SJSA1 (cell line): ENCODE data around the gene KDM2A. TPM values are rescaled to one million over a fixed set of nuclear protein-coding genes. Genes with fewer than 3 reads are reported as not detected.

Experiments
- DNase-seq, 2 experiments: peaks; one replicate each; pipeline ENCODE4 v3.0.0-alpha.2; 2015 to 2020; ENCODE audit warnings: low spot score in 2 of 2, low read depth in 1 of 2
- H3K27ac ChIP-seq: fragments of 250-450 bp; sonication (Bioruptor Pico); 2 replicates; pipeline ENCODE4 v1.5.1; 2020; ENCODE audit warnings: mild to moderate bottlenecking, moderate library complexity
- H3K27me3 ChIP-seq: fragments of 250-450 bp; sonication (Bioruptor Pico); replicated peaks from 2 replicates; pipeline ENCODE4 v1.5.1; 2020; ENCODE audit warnings: mild to moderate bottlenecking, moderate library complexity
- H3K36me3 ChIP-seq: fragments of 250-450 bp; sonication (Bioruptor Pico); 2 replicates; pipeline ENCODE4 v1.5.1; 2020; ENCODE audit warnings: mild to moderate bottlenecking
- H3K4me1 ChIP-seq: fragments of 250-450 bp; sonication (Bioruptor Pico); replicated peaks from 2 replicates; pipeline ENCODE4 v1.6.1; 2021; ENCODE audit warnings: mild to moderate bottlenecking
- H3K4me3 ChIP-seq: fragments of 250-450 bp; sonication (Bioruptor Pico); 2 replicates; pipeline ENCODE4 v1.5.1; 2020; ENCODE audit warnings: mild to moderate bottlenecking
- H3K9me3 ChIP-seq: fragments of 250-450 bp; sonication (Bioruptor Pico); replicated peaks from 2 replicates; pipeline ENCODE4 v1.5.1; 2020; ENCODE audit warnings: mild to moderate bottlenecking
- total RNA-seq: library from RNA; depleted of rRNA; stranded (reverse); fragments of >200 nt; shearing (Covaris generic); gene quantifications from 2 replicates; pipeline ENCODE4 v1.2.3, GENCODE V29; 2014

KDM2A gene
- total RNA-seq, 1 experiment from 2014 or later: 41.2 TPM

DNA sequence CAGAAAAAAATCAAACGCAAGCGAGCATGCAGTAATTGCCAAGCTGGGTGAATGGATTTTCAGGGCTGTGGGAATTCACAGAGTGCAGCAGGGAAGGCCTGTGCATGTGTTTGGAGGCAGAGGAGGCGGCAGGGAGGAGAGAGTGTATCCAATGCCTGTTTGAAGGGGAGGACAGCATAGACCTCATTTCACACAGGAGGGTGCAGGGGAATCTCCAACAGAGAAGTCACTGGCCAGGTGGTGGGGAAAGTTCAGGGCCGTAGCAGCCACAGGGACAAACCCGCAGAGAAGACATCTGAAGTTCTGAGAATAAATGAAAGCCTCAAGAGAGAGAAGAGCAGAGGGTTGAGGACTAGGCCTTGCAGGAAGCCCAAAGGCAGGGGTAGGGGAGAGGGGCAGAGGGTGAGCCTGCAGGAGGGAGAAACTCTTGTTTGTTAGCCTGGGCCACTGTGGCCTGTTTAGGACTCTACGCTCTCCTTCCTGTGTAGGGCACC, 19.2 kb upstream of the KDM2A start:
- H3K4me3 ChIP-seq: no peak overlapping the region
- no peak for DNase-seq
- H3K4me1 ChIP-seq: no peaks in the 10 kb centered on the region
- no peaks in the 10 kb centered on the region for H3K27me3 ChIP-seq
- no peak overlapping the region for H3K27ac ChIP-seq
- no peaks in the 10 kb centered on the region for H3K9me3 ChIP-seq
- H3K36me3 ChIP-seq: no peaks in the 10 kb centered on the region

DNA sequence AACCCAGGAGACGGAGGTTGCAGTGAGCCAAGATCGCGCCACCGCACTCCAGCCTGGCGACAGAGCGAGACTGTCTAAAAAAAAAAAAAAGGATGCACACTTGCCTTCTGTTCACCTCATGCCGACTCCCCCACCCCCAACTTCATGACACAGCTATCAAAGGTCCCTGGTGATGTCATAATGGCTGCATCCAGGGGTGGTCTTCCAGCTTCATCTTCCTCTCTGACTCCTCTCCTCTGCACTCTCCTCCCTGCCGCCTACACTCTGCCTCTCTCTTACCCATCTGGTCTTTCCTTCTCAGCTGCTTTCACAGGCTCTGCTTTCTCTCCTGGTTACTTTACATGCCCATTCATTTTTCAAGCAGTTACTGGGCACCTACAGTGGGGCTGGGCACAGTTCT, 16.4 kb upstream of the KDM2A start:
- Histone ChIP-seq H3K4me1 (no peaks in the 10 kb centered on the region), H3K27ac (no peak overlapping the region), H3K27me3 (no peaks in the 10 kb centered on the region), H3K36me3 (no peaks in the 10 kb centered on the region), H3K4me3 (no peak overlapping the region), H3K9me3 (no peaks in the 10 kb centered on the region)
- no peak for DNase-seq

DNA sequence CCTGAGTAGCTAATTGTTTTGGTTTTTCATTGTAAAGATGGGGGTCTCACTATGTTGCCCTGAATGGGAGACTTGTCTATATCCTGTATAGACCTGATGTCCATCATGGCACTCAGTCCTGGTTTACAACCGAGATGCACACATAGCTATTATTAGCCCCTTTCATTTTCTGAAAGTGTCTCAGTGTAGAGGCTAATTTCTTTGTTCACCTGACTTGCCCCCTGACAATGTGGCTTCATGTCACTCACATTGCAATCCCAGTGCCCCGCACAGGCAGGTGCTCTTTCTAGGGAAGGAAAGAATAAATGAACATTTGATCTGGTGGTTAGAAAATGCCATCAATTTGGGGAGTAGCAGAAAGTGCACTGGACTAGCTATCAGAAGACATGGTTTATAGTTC, 13.1 kb upstream of the KDM2A start:
- Histone ChIP-seq H3K36me3 (no peaks in the 10 kb centered on the region), H3K27ac (no peak overlapping the region)
- DNase-seq: no peak

DNA sequence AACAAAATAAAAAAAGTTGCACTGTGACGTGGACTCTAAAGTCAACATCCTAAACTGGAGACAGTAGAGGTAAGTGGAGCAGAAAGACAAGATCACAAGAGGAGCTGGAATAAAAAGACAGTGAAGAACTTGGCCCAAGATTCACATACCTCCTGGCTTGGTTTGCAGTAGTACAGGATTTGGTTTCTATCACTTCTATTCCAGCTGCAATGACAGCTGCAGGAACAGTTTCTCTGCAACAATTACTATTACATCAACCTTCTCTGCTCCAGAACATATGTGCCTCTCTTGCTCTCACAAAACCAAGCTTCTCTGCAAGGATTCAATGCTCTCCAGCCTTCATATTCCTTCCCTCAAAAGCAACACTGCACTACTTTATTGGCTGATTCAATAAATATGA, 7.8 kb upstream of the KDM2A start:
- no peaks in the 10 kb centered on the region for H3K9me3 ChIP-seq
- H3K4me1 ChIP-seq: no peaks in the 10 kb centered on the region
- no peak overlapping the region for H3K4me3 ChIP-seq
- no peak overlapping the region for H3K27ac ChIP-seq
- peaks cover 5% of the 10 kb centered on the region; the same call in 1 of the 2 replicates for H3K27me3 ChIP-seq
- H3K36me3 ChIP-seq: no peaks in the 10 kb centered on the region
- DNase-seq: no peak

More for the DNA sequence above, 13.1 kb upstream of the KDM2A start:
- no peaks in the 10 kb centered on the region for H3K9me3 ChIP-seq
- no peaks in the 10 kb centered on the region for H3K4me1 ChIP-seq
- H3K4me3 ChIP-seq: no peak overlapping the region
- H3K27me3 ChIP-seq: no peaks in the 10 kb centered on the region

- H3K4me1 ChIP-seq: peaks cover 17% of the 10 kb centered on the region
- H3K27me3 ChIP-seq: peaks cover 5% of the 10 kb centered on the region; the same call in 1 of the 2 replicates
- no peaks in the 10 kb centered on the region for H3K9me3 ChIP-seq
- no peak overlapping the region for H3K4me3 ChIP-seq
- H3K36me3 ChIP-seq: no peaks in the 10 kb centered on the region
- DNase-seq: no peak
- no peak overlapping the region for H3K27ac ChIP-seq
Measured at GRCh38 chr11:67113231-67113721, 5.8 kb upstream of the KDM2A start.

DNA sequence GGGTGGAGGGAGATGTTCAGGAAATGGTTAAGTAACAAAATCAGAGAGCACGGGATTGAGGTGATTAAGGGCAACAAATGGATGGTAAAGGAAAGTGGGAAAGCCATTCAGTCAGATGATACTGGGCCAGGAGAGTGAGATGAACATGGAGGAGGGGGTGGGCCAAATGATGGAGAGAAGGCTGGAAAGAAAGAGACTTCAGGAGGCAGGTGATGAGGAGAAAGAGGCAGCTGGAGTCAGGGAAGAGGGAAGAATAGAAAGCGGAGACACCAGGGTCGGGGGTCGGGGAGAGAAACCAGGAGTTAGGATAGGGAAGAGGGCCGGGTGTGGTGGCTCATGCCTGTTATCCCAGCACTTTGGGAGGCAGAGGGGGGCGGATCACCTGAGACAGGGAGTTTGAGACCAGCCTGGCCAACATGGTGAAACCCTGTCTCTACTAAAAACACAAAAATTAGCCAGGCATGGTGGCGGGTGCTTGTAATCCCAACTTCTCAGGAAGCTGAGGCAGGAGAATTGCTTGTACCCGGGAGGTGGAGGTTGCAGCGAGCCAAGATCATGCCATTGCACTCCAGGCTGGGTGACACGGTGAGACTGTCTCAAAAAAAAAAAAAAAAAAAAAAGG, 4.7 kb upstream of the KDM2A start:
- DNase-seq: no peak
- peaks cover 5% of the 10 kb centered on the region; the same call in 1 of the 2 replicates for H3K27me3 ChIP-seq
- H3K36me3 ChIP-seq: peaks cover 3% of the 10 kb centered on the region
- H3K4me3 ChIP-seq: no peak overlapping the region
- H3K27ac ChIP-seq: no peak overlapping the region
- H3K9me3 ChIP-seq: peaks cover 3% of the 10 kb centered on the region
- peaks cover 20% of the 10 kb centered on the region for H3K4me1 ChIP-seq

DNA sequence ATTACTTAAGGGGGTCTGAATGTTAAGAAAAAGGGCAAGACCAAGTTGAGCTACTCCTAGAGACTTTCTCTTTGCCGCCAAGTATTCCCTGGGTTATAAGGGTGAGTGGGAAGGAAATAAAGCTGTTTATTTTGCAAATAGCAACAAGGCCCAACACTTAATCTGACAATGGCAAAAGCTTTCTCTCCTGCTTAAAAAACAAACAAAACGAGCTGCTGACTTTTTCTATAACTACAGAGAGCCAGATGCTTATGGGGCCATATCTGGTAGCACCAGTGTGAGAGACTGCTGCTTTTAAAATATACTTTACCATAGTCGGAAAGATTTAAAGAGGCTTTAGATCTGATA, 2.3 kb upstream of the KDM2A start:
- DNase-seq: peak in 1 of 2 experiments; percentile 49
- H3K27me3 ChIP-seq: peaks cover under 1% of the 10 kb centered on the region; the same call in 1 of the 2 replicates

GRCh38 chr11:67117176-67117575, 1.9 kb upstream of the KDM2A start:
- no peak overlapping the region for H3K4me3 ChIP-seq
- H3K36me3 ChIP-seq: peaks cover 14% of the 10 kb centered on the region
- H3K4me1 ChIP-seq: peaks cover 25% of the 10 kb centered on the region
- no peaks in the 10 kb centered on the region for H3K27me3 ChIP-seq
- DNase-seq: no peak
- H3K9me3 ChIP-seq: peaks cover 3% of the 10 kb centered on the region
- no peak overlapping the region for H3K27ac ChIP-seq

More for the DNA sequence above, 2.3 kb upstream of the KDM2A start:
- H3K9me3 ChIP-seq: peaks cover 3% of the 10 kb centered on the region
- H3K27ac ChIP-seq: no peak overlapping the region
- no peak overlapping the region for H3K4me3 ChIP-seq
- peaks cover 22% of the 10 kb centered on the region for H3K4me1 ChIP-seq
- H3K36me3 ChIP-seq: peaks cover 9% of the 10 kb centered on the region

- no peak overlapping the region for H3K27ac ChIP-seq
- H3K4me1 ChIP-seq: peaks cover 25% of the 10 kb centered on the region
- H3K9me3 ChIP-seq: peaks cover 3% of the 10 kb centered on the region
- no peaks in the 10 kb centered on the region for H3K27me3 ChIP-seq
- H3K4me3 ChIP-seq: no peak overlapping the region; the same call in 1 of the 2 replicates
- H3K36me3 ChIP-seq: peaks cover 17% of the 10 kb centered on the region
- DNase-seq: no peak
Measured at GRCh38 chr11:67117672-67118180, 1.3 kb upstream of the KDM2A start.

- Histone ChIP-seq H3K4me1 (peaks cover 25% of the 10 kb centered on the region), H3K27ac (peak overlapping the region; percentile 89), H3K36me3 (peaks cover 21% of the 10 kb centered on the region), H3K9me3 (peaks cover 3% of the 10 kb centered on the region), H3K4me3 (peak overlapping the region; percentile 36), H3K27me3 (no peaks in the 10 kb centered on the region)
- DNase-seq: peak in 1 of 2 experiments; percentile 62
Measured at GRCh38 chr11:67118181-67118766, 789 bp upstream of the KDM2A start.

DNA sequence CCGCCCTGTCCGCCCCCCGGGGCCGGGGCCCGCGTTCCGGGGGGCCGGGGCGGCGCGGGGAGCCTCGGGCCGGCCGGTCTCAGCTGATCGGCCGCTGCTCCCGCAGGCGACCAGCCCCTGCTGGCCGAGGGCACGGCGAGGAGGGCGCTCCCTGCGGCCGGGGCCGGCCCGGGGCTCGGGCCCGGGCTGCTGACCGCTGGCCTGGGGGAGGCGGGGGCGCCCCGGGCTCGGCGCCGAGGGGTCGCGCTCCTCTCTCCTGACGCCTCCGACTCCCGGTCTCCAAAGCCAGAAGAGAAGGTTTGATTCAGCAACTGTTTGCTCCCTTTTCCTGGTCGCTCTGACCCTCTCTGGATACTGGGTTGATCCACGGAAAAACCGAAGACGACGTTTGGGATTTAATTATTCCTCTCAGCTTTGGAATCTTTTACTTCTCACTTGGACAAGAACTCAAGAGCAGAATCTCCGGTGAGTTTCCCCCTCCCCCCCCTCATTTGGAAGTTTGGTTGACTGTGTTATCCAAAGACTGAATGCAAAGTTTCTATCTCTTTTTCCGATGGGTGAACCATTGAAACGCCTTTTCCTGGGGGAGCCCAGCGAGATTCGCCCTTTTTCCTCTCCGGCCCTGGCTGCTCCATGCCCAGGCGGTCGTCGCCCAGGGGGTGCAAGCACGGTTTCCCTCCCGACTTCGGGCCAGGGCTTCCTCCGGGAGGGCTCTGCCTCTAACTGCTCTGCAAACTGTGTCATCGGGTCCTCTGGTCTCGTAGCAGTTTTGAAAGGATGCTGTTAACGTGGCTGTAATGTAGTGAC, 725 bp downstream of the KDM2A start:
- Histone ChIP-seq H3K9me3 (peaks cover 3% of the 10 kb centered on the region), H3K4me3 (peak overlapping the region; percentile 99), H3K27ac (peak overlapping the region; percentile 88), H3K27me3 (no peaks in the 10 kb centered on the region), H3K36me3 (peaks cover 30% of the 10 kb centered on the region), H3K4me1 (peaks cover 25% of the 10 kb centered on the region)
- DNase-seq: peak in 1 of 2 experiments; percentile 74

GRCh38 chr11:67120456-67120855, 1.4 kb downstream of the KDM2A start:
- no peak for DNase-seq
- Histone ChIP-seq H3K4me1 (peaks cover 25% of the 10 kb centered on the region), H3K36me3 (peaks cover 35% of the 10 kb centered on the region), H3K9me3 (peaks cover 3% of the 10 kb centered on the region), H3K27me3 (no peaks in the 10 kb centered on the region), H3K27ac (0 out of 2 replicates have a peak overlapping the region, but pooled peaks have one; percentile 17), H3K4me3 (peak overlapping the region; percentile 99)

GRCh38 chr11:67120881-67121710, 2.0 kb downstream of the KDM2A start:
- Histone ChIP-seq H3K27me3 (no peaks in the 10 kb centered on the region), H3K9me3 (peaks cover 3% of the 10 kb centered on the region), H3K27ac (peak overlapping the region; percentile 11; the same call in 1 of the 2 replicates), H3K4me3 (peak overlapping the region; percentile 99), H3K36me3 (peaks cover 39% of the 10 kb centered on the region), H3K4me1 (peaks cover 25% of the 10 kb centered on the region)
- peak in 1 of 2 experiments; percentile 67 for DNase-seq
